NB4 (cell line): ENCODE data around the gene RIC1.

ENCODE experiments used
- CTCF ChIP-seq: IDR thresholded peaks from one replicate; pipeline ENCODE4 v1.5.1; 2012; ENCODE audit warnings: low read depth, low read length
- POLR2A ChIP-seq: IDR thresholded peaks from 2 replicates; pipeline ENCODE4 v1.6.1; 2011; ENCODE audit warnings: mild to moderate bottlenecking; ENCODE audit not compliant: insufficient read length; ENCODE audit errors: extremely low read depth
- TF ChIP-seq, protein P1 (sequence below): IDR thresholded peaks from 2 replicates; pipeline ENCODE4 v1.6.1; 2011; ENCODE audit warnings: low read depth, low read length

GRCh38 chr9:5791870-5792269 is 163.0 kb downstream of the RIC1 start:
- no peak for TF ChIP-seq CTCF
- TF ChIP-seq, protein P1, sequence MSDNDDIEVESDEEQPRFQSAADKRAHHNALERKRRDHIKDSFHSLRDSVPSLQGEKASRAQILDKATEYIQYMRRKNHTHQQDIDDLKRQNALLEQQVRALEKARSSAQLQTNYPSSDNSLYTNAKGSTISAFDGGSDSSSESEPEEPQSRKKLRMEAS, result no peak
- no peak for TF ChIP-seq POLR2A
